GM12872 (cell line): ENCODE data around the gene AXIN1.

Experiments used
- TF ChIP-seq, protein P1 (sequence below): IDR thresholded peaks from 3 replicates; pipeline ENCODE4 v1.5.1; 2011; ENCODE audit warnings: low read depth, mild to moderate bottlenecking, low read length, moderate library complexity; ENCODE audit not compliant: insufficient read depth

The AXIN1 gene

DNA sequence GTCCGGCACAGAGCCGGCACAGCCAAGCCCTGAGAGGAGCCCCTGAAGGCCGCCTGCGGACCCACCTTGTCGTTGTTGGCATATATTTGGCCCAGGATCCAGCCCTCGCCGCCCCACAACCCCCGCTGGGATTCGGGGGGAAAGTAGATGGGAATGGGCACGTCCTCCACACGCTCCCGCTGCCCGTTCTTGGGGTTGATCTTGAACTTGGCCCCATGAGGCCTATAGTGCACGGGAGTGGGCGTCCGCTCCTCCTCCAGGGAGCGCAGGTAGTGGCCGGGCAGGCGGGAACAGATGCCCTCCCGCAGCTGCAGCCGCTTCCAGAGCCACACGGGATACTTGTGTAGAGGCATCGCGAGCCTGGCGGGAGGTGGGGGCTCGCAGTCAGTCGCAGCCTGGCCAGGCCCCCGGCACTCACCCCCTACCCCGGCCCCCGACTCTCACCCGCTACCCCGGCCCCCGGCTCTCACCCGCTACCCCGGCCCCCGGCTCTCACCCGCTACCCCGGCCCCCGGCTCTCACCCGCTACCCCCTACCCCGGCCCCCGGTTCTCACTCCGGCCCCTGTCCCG is 17.4 kb upstream of the AXIN1 start:
- TF ChIP-seq, protein P1, sequence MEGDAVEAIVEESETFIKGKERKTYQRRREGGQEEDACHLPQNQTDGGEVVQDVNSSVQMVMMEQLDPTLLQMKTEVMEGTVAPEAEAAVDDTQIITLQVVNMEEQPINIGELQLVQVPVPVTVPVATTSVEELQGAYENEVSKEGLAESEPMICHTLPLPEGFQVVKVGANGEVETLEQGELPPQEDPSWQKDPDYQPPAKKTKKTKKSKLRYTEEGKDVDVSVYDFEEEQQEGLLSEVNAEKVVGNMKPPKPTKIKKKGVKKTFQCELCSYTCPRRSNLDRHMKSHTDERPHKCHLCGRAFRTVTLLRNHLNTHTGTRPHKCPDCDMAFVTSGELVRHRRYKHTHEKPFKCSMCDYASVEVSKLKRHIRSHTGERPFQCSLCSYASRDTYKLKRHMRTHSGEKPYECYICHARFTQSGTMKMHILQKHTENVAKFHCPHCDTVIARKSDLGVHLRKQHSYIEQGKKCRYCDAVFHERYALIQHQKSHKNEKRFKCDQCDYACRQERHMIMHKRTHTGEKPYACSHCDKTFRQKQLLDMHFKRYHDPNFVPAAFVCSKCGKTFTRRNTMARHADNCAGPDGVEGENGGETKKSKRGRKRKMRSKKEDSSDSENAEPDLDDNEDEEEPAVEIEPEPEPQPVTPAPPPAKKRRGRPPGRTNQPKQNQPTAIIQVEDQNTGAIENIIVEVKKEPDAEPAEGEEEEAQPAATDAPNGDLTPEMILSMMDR: no peak

DNA sequence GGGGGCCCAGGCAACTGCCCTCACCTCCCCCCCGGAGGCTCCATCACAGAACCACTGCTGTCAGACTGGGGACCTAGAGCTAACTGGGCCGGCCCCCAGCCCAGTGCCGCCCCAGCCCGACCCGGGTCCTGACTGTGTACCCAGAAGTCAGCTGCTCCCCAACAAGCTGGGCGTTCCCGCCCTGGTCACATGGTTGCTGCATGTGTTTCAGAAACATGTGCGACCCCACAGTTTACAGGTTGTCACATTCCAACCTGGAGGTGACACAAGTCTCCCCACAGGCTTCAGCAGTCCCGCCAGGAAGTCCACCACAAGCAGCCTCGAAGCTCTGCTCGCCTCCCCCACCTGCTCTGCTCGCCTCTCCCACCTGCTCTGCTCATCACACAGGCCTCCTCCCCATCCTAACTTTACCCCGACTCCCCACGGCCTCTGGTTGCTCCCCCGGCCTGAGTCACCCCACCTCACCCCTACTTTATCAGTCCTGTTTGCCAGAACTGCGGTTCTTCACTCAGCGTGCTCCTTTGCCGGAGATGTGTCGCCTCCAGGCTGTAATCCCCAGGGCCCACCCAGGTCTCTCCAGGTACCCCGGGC is 16.8 kb upstream of the AXIN1 start:
- TF ChIP-seq, protein P1: no peak

DNA sequence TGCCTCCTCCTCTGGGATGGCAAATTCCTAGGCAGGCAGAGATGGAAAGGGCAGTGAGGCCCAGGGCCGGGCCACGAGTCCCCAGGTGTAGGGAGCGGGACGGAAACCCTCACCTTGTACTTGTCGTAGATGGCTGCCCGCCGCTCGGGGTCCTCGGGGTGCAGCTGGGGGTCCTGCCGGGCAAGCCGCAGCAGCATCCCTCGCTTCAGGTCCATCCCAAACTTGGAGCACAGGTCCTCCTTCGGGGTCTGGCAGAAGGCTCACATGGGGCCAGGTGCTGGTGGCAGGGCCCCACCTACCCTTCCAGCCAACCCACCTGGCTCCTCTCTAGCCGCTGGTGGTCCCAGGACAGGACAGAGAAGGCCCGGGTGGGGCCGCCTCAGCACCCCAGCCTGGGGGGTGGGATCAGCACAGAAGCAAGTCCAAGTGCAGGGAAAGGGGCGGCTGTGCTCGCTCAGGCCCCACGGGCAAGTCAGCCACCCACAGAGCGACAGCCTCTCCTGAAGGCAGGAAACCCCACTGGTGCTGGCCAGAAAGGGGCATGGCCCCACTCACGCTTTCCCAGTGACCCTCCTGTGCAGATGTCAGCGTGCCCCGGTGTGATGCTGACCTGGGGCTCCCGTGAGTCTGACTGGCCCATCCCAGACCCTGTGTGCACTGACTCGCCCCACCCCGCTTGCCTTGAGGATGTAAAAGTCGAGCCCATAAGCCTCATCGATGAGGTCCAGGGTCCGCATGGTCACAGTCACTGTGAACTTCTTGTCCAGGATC is 16.1 kb upstream of the AXIN1 start:
- TF ChIP-seq, protein P1: no peak

DNA sequence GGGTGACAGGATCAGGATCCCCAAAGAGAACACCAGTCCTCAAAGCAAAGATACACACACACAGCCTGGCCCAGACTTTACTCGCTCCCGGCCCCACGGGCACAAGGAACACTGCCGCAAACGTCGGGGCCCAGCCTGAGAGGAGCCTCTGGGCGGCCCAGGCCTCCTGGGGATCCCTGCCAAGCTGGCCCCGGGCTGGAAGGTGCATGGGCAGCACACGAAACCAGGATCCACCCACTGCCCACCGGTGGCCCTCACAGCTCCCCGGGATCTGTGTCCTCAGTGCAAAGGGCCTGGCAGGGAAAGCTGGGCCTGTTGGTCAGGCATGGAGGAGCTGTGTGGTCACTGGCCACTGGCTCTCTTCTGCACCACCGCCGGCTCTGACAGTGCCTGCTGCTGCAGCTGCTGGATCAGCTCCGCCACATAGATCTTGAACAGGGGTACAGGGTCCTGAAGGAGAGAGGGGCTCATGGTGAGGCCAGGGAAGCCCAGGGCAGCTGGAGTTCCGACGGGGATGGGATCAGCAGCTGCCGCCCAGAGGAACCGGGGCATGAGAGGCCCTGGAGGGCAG is 14.9 kb upstream of the AXIN1 start:
- TF ChIP-seq, protein P1: no peak

DNA sequence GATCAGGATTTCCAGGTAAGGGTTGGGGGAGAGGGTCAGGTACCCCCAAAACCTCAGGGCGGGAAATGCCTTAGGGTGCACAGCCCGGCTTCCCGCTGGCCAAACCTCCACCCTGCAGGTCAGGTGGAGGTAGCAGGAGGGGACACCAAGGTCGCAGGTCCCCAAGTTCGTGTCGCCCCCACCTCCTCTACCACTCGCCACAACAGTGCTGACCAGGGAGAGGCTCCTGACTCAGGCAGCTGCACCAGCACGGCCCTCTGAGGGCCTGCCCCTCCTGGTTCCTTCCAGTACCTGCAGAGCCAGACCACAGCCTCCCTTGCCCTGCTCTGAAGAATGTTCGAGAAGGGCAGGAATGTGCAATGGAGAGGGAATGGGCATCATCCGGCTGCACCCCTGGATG is 14.0 kb upstream of the AXIN1 start:
- TF ChIP-seq, protein P1: no peak

DNA sequence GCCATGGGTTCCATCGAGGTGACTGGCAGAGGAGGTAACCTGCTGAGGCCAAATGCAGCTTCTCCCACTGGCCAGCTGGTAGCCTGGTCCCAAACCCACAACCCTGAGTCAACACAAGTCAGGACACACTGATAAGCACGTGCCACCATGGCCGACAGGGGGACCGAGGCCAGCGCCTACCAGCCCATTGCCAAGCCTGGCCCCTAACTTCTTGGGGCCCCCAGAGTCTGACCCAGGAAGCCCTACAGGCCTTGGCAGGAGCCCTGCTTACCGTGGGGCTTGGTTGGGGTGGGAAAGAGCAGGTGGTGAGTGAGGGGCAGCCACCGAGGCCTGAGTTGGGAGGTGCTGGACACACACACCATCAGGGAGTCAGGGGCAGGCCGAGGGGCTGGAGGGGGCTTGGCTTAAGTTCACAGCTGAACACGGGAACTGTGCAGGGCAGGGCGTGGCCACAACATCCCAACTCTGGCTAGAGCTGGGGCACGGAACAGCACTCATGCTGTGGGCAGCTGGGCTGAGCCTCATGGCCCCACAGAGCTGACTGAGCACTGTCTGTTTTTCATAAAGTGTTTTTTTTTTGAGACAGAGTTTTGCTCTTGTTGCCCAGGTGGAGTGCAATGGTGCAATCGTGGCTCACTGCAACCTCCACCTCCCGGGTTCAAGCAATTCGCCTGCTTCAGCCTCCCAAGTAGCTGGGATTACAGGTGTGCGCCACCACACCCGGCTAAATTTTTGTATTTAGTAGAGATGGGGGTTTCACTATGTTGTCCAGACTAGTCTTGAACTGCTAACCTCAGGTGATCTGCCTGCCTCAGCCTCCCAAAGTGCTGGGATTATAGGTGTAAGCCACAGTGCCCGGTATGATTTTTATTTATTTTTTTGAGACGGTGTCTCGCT is 12.3 kb upstream of the AXIN1 start:
- TF ChIP-seq, protein P1: no peak
